IPS-15b (cell line): ENCODE results near the gene FBRSL1.

Experiments
- H3K27me3 ChIP-seq: one replicate; pipeline ENCODE4 v1.6.1; 2013; ENCODE audit warnings: low read length; ENCODE audit not compliant: control insufficient read depth, insufficient read depth
- H3K36me3 ChIP-seq: one replicate; pipeline ENCODE4 v1.6.1; 2013; ENCODE audit warnings: low read length; ENCODE audit not compliant: control insufficient read depth, insufficient read depth
- H3K4me1 ChIP-seq: one replicate; pipeline ENCODE4 v1.6.1; 2013; ENCODE audit warnings: mild to moderate bottlenecking, low read length; ENCODE audit not compliant: control insufficient read depth, insufficient read depth
- H3K4me3 ChIP-seq: one replicate; pipeline ENCODE4 v1.5.1; 2013; ENCODE audit warnings: low read depth, low read length
- H3K9ac ChIP-seq: one replicate; pipeline ENCODE4 v1.6.1; 2013; ENCODE audit warnings: low read depth, mild to moderate bottlenecking, low read length
- H3K9me3 ChIP-seq: one replicate; pipeline ENCODE4 v1.6.1; 2013; ENCODE audit warnings: mild to moderate bottlenecking, low read length; ENCODE audit not compliant: control insufficient read depth, insufficient read depth

FBRSL1 gene

DNA sequence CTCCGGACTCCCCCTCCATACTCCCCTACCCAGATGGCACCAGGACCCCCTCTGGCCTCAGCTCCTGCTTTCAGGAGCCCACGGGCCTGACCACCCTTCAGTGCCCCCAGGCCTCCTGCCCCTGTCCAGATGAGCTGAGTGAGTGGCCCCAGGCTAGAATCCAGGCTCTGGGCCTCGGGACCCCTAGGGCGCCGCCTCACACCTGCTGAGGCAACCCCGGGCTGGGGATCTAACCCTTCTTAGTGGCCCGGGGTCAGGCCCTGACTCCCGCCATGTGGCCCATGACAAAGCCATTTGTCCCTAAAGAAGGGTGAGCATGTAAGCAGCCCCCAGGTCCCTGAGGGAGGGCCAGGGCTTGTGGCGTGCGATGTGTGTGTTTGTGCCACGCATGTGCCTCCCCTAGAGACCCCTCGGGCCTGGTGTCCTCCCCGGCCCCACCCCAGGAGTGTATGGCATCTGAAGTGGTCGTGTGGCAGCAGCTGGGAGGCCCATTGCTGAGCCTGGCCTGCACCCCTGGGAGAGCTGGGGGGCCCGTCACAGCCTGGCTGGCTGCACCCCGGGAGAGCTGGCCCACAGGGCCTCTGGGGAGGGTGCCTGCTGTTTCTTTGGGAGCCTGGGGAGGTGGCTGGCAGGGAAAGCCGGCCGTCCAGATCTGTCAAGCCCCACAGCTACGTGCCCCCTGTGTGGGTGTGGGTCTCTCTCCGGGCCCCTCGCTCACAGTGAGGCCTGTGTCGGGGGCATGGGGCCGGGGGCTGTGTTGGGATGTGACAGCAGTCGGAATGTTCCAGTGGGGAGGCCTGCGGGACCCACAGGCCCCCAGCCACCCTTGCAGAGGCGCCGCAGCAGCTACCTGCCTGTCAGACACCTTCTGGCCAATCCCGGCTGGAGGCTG is 7.8 kb downstream of the FBRSL1 start:
- H3K9ac ChIP-seq: no peak overlapping the region
- H3K36me3 ChIP-seq: no peaks in the 10 kb centered on the region
- H3K4me1 ChIP-seq: peaks cover 3% of the 10 kb centered on the region
- H3K4me3 ChIP-seq: no peak overlapping the region
- no peaks in the 10 kb centered on the region for H3K27me3 ChIP-seq
- no peaks in the 10 kb centered on the region for H3K9me3 ChIP-seq

DNA sequence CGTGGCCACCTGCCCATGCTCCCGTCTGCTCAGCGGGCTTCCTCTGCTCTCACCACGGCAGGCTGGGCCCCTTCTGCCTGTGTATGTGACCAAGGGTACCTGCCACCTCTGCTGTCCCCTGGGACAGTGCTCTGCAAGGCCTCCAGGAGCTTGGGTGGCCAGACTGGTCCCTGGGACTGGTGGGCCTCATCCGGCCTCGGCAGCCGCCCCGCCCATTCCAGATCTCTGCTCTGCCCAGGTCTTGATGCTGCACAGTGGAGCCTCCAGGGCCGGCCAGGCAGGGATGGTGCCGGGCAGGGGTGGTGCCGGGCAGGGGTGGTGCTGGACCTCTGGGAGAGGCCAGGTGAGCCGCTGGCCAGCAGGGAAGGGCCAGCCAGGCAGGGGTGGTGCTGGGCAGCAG is 9.0 kb downstream of the FBRSL1 start:
- H3K36me3 ChIP-seq: no peaks in the 10 kb centered on the region
- no peak overlapping the region for H3K4me3 ChIP-seq
- H3K9ac ChIP-seq: no peak overlapping the region
- H3K27me3 ChIP-seq: no peaks in the 10 kb centered on the region
- no peaks in the 10 kb centered on the region for H3K9me3 ChIP-seq
- peaks cover 3% of the 10 kb centered on the region for H3K4me1 ChIP-seq

DNA sequence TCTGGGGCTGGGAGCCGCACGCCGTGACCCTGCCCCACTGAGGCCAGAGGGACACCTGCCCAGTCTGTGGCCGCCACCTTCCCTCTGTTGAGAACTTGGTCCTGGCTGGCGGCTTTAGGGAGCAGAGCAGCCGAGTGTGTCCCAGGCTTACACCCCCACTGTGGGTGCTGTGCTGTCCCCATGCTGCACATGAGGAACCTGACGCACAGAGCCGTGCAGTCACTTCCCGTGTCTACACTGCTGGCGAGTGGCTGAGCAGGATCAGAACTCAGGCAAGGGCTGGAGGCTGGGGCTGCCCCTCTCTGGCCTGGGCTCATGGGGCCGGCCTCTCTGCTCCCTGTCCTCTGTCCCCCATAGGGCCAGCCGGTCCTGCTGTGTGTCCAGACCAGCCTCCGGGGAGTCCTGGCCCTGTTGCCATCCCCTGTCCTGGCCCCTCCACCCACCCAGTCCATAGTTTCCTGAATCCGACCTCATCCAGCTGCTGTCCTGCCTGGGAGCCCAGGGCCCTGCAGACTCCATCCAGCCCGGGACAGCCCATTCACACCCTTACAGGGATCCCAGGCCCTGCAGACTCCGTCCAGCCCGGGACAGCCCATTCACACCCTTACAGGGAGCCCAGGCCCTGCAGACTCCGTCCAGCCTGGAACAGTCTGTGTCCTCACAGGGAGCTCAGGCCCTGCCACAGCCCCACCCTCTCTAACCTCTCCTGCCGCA is 10.3 kb downstream of the FBRSL1 start:
- peaks cover 3% of the 10 kb centered on the region for H3K4me1 ChIP-seq
- H3K4me3 ChIP-seq: no peak overlapping the region
- H3K36me3 ChIP-seq: no peaks in the 10 kb centered on the region
- no peaks in the 10 kb centered on the region for H3K27me3 ChIP-seq
- no peaks in the 10 kb centered on the region for H3K9me3 ChIP-seq
- H3K9ac ChIP-seq: no peak overlapping the region

DNA sequence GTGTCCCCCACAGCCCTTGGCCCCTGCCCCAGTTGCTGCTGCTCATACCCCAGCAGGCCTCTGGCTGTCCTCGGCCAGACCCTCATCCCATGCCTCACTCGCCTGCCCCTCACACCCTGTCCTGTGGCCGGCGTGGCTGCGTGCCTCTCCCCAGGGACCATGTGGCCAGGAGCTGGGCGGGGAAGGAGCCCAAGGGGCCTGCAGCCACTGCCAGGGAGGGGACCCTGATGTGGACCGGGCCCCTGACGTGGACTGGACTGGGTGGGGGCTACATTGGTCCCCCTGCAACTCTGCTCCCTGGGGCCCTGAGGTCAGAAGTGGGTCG is 10.9 kb downstream of the FBRSL1 start:
- H3K27me3 ChIP-seq: no peaks in the 10 kb centered on the region
- no peak overlapping the region for H3K9ac ChIP-seq
- H3K4me1 ChIP-seq: peaks cover 3% of the 10 kb centered on the region
- H3K4me3 ChIP-seq: no peak overlapping the region
- no peaks in the 10 kb centered on the region for H3K9me3 ChIP-seq
- no peaks in the 10 kb centered on the region for H3K36me3 ChIP-seq

DNA sequence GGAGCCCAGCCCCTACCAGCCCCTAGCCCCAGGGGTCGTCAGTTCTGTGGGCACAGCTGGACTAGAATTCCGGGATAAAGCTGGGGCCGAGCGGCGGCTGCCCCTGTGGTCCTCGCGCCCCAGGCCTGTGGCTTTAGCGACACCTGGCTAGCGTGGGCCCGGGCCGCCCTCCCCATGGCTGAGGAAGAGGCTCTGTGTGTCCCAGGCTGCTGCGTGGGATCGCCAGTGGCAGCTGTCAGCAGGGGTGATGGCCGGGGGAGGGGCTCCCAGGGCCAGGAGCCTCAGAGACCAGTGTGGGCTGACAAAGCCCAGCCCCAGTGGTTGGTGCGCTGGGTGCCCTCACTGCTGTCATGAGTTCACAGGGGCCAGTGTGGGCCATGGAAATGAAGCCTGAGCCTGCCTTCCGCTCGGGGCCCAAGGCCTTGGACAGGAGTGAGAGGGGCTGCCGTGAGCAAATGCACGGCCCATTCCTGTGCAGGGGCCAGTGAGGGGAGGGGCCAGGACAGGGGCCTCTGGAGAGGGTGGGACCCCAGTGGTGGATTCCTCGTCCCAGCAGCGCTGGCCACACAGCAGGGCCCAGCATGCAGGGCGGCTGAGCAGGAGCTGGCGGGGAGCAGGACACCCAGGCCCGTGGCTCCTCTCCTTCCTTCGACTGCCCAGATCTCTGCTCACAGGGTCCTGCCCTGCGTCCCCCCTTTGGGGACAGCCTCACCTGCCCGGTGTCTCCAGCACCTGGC is 11.4 kb downstream of the FBRSL1 start:
- Histone ChIP-seq H3K4me1 (peaks cover 3% of the 10 kb centered on the region), H3K9ac (peak overlapping the region; percentile 12), H3K27me3 (no peaks in the 10 kb centered on the region), H3K4me3 (no peak overlapping the region), H3K9me3 (no peaks in the 10 kb centered on the region), H3K36me3 (no peaks in the 10 kb centered on the region)

DNA sequence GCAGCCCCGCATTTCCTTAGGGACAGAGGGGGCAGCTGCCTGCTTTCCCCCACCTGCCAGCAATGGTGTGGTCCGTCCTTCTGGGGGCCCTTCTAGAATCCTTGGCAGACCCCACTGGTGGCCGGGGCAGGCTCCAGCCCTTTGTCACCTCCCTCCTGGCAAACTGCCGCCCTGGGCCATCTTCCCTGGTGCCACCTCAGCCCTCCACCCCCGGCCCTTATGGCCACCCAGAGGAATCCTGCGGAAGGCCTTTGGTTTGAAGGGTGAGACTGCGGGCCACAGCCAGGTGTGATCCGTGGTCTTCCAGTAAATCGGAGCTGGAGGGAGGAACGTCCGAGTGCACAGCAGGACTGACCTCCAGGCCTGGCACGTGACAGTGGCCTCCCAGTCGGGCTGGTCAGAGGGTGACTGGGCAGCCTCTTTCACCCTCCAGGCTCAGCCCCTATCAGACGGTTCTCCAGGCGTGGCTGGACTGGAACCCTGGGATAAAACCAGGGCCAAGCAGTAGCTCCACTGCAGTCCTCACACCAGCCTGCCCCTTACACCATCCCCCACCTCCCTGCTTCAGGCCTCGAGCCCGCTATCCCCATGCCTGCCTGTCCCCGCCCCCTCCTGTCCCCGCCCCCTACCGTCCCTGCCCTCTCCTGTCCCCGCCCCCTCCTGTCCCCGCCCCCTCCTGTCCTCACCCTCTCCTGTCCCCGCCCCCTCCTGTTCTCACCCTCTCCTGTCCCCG is 12.4 kb downstream of the FBRSL1 start:
- Histone ChIP-seq H3K4me1 (peaks cover 3% of the 10 kb centered on the region), H3K36me3 (no peaks in the 10 kb centered on the region), H3K9me3 (no peaks in the 10 kb centered on the region), H3K4me3 (no peak overlapping the region), H3K9ac (no peak overlapping the region), H3K27me3 (no peaks in the 10 kb centered on the region)

DNA sequence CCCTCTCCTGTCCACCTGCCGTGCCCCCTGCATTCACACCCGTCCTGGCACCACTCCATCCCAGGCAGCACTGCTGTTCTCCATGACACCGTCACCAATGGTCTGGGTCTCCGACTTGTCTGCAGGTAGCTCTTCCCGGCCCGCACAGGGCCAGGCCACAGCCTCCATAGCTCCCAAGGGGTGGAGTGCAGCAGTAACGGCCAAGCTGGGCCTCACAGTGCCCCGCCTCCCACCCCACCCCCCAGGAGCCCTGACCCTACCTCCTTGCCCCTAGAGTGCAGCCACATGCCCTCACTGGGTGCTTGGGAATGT is 12.9 kb downstream of the FBRSL1 start:
- Histone ChIP-seq H3K4me3 (no peak overlapping the region), H3K4me1 (peaks cover 3% of the 10 kb centered on the region), H3K36me3 (no peaks in the 10 kb centered on the region)

DNA sequence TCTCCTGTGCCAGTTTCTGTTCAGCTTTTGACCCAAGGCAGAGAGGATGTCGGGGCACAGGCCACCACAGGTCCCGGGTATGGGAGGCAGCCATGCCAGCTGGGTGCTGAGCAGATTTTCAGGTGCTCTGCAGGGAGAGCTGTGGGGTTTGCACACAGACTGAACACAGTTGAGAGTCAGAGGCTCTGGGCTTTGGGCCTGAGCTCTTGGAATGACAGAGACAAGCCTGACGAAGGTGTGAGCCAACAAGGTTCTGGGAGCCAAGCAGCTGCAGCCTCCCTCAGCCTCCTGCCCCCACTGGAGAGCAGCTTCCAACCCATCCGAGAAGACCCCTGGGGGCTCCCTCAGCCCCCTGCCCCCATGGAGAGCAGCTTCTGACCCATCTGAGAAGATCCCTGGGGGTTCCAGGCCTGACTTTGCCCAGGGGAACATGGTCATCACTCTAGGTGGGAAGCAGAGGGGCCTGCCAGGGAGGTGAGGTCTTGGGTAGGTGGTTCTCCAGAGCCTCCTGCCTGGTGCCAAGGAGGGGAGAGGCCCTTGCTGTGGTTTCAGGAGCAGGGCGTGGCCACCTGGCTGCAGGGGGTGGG is 13.8 kb downstream of the FBRSL1 start:
- H3K27me3 ChIP-seq: no peaks in the 10 kb centered on the region
- peaks cover 4% of the 10 kb centered on the region for H3K36me3 ChIP-seq
- no peak overlapping the region for H3K9ac ChIP-seq

More for the DNA sequence above, 12.9 kb downstream of the FBRSL1 start:
- H3K27me3 ChIP-seq: no peaks in the 10 kb centered on the region
- H3K9me3 ChIP-seq: no peaks in the 10 kb centered on the region
- H3K9ac ChIP-seq: no peak overlapping the region

DNA sequence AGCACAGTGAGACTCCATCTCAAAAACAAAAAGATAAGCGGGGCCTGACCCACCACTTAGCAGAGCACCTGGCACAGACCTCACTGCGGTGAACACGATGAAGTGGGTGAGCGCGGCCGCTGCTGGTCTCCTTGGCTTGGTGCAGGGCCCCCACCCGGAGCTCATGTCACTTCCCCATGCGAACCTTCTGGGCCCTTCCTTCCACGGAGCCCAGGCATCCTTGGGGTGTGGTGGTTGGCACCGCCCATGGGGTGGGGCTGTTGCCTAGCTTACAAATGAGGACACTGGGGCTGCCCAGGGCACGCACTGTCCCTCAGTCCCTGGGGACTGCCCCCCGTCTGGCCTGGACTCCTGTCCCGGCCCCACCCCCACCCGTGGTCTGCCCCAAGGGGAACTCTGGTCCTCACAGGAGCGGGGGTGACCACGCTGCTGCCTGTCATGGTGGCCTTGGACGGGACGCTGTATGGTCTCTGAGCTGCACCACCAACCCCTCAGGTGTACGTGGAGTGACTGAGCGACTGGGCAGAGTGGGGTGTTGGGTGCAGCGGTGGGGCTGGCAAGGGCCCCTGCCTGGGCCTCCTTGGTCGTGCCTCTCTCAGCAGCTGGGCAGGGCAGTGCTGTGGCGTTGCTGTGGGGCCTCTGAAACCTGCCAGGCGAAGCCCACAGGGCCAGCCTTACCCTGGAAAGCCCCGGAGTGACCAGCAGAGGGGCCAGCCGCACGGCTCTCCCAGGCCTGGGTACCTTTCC is 15.3 kb downstream of the FBRSL1 start:
- H3K27me3 ChIP-seq: no peaks in the 10 kb centered on the region
- peaks cover 3% of the 10 kb centered on the region for H3K4me1 ChIP-seq
- H3K36me3 ChIP-seq: peaks cover 8% of the 10 kb centered on the region
- no peak overlapping the region for H3K4me3 ChIP-seq
- H3K9me3 ChIP-seq: no peaks in the 10 kb centered on the region
- H3K9ac ChIP-seq: no peak overlapping the region

More for the DNA sequence above, 13.8 kb downstream of the FBRSL1 start:
- Histone ChIP-seq H3K9me3 (no peaks in the 10 kb centered on the region), H3K4me1 (peaks cover 3% of the 10 kb centered on the region), H3K4me3 (no peak overlapping the region)

DNA sequence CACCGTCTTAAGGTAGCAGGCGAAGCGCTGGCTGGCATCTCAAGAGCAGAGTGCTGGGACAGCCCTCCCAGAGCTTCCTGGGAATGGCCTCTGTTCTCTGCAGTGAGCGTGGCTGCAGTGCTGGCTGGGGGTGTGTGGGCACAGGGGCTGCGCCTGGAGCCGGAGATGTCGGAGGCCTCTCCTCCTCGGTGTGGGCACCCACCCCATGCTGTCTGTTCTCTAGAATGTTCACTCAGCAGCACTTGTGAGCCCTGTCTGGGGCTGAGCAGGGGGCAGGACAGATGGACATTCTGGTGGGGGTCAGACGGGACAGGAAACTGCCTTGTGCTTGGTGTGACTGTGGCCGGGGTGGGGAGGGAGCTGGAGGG is 15.9 kb downstream of the FBRSL1 start:
- Histone ChIP-seq H3K4me1 (peaks cover 3% of the 10 kb centered on the region), H3K4me3 (no peak overlapping the region), H3K9me3 (no peaks in the 10 kb centered on the region), H3K27me3 (no peaks in the 10 kb centered on the region), H3K36me3 (peaks cover 11% of the 10 kb centered on the region), H3K9ac (no peak overlapping the region)
